NCI-H526 (cell line): ENCODE results near the gene STAT6.

Source experiments
- DNase-seq, 2 experiments: peaks; one replicate each; lab custom pipeline; 2025; lab: John Stamatoyannopoulos, UW

The STAT6 gene

GRCh38 chr12:57047981-57048380 is 63.2 kb downstream of the STAT6 start:
- DNase-seq = no peak

- no peak for DNase-seq
Measured at GRCh38 chr12:57046947-57047890, 63.9 kb downstream of the STAT6 start.

GRCh38 chr12:57046086-57046791 is 64.9 kb downstream of the STAT6 start:
- no peak for DNase-seq
